Measurements from ENCODE around the gene TNK1.

GRCh38 chr17:7408252-7408727, 27.4 kb downstream of the TNK1 start:
- TF ChIP-seq CTCF (IDR thresholded peaks at IDR 0.05; ENCODE audit: insufficient read depth, low read length, poor library complexity, severe bottlenecking) (no peak), EZH2phosphoT487 (conservative IDR thresholded peaks at IDR 0.05; ENCODE audit: low read length) (no peak)

Data from SU-DHL-6 (cell line).